Cerebellar nuclear complex (tissue), 1 donor: ENCODE measurements around the gene AGMO.
"Not testable (repeated sequence)": the region's sequence is repeated elsewhere in the genome, so short reads cannot be mapped to it uniquely, and the experiment has no call there.

Source experiments
- DNase-seq, 2 experiments: peaks; one replicate each; lab custom pipeline; 2025; lab: John Stamatoyannopoulos, UW

Gene AGMO

GRCh38 chr7:15559416-15559928 is 2.3 kb downstream of the AGMO start:
- DNase-seq = no peak

GRCh38 chr7:15558756-15559155 is 3.1 kb downstream of the AGMO start:
- no peak for DNase-seq

GRCh38 chr7:15557686-15558085 is 4.1 kb downstream of the AGMO start:
- DNase-seq = no peak

GRCh38 chr7:15557186-15557585 is 4.6 kb downstream of the AGMO start:
- DNase-seq = no peak

GRCh38 chr7:15556339-15557105 is 5.3 kb downstream of the AGMO start:
- no peak for DNase-seq

GRCh38 chr7:15555381-15555859 is 6.4 kb downstream of the AGMO start:
- DNase-seq = no peak

GRCh38 chr7:15554744-15555143 is 7.1 kb downstream of the AGMO start:
- DNase-seq = no peak

- no peak for DNase-seq
Observed at GRCh38 chr7:15554081-15554480, 7.7 kb downstream of the AGMO start.

GRCh38 chr7:15547320-15547719 is 14.5 kb downstream of the AGMO start:
- DNase-seq = not testable (repeated sequence)

GRCh38 chr7:15546272-15546792 is 15.5 kb downstream of the AGMO start:
- no peak for DNase-seq

- no peak for DNase-seq
Observed at GRCh38 chr7:15544050-15544449, 17.8 kb downstream of the AGMO start.

- no peak for DNase-seq
Observed at GRCh38 chr7:15543256-15543655, 18.6 kb downstream of the AGMO start.

- no peak for DNase-seq
Observed at GRCh38 chr7:15527648-15528047, 34.2 kb downstream of the AGMO start.

- DNase-seq = no peak
Observed at GRCh38 chr7:15525652-15526263, 36.1 kb downstream of the AGMO start.

GRCh38 chr7:15524077-15524476 is 37.7 kb downstream of the AGMO start:
- DNase-seq = no peak

- DNase-seq = not testable (repeated sequence)
Observed at GRCh38 chr7:15517865-15518264, 44.0 kb downstream of the AGMO start.

- DNase-seq = no peak
Observed at GRCh38 chr7:15515252-15515651, 46.6 kb downstream of the AGMO start.

GRCh38 chr7:15508258-15508657 is 53.6 kb downstream of the AGMO start:
- no peak for DNase-seq

GRCh38 chr7:15507708-15508107 is 54.1 kb downstream of the AGMO start:
- DNase-seq = no peak

- DNase-seq = no peak
Observed at GRCh38 chr7:15507171-15507570, 54.6 kb downstream of the AGMO start.

GRCh38 chr7:15505761-15506160 is 56.1 kb downstream of the AGMO start:
- no peak for DNase-seq

- no peak for DNase-seq
Observed at GRCh38 chr7:15504351-15504750, 57.5 kb downstream of the AGMO start.
